Muscle layer of duodenum (tissue), 2 donors: ENCODE measurements around the gene SURF4.

ENCODE experiments used
- H3K27ac ChIP-seq: one replicate; pipeline ENCODE4 v1.7.0; 2013; ENCODE audit warnings: mild to moderate bottlenecking, low read length
- H3K27me3 ChIP-seq: one replicate; pipeline ENCODE4 v1.7.0; 2013; ENCODE audit warnings: low read depth, mild to moderate bottlenecking, control low read depth, low read length
- H3K36me3 ChIP-seq, 2 donors: one replicate each; pipeline ENCODE4 v1.7.0; 2013; ENCODE audit warnings: low read length in 2 of 2, control low read depth in 1 of 2, mild to moderate bottlenecking in 1 of 2; ENCODE audit not compliant: insufficient read depth in 2 of 2, control insufficient read depth in 1 of 2
- H3K4me1 ChIP-seq, 2 donors: one replicate each; pipeline ENCODE4 v1.7.0; 2013; ENCODE audit warnings: low read length in 2 of 2, mild to moderate bottlenecking in 2 of 2, control low read depth in 1 of 2, moderate library complexity in 1 of 2; ENCODE audit not compliant: insufficient read depth in 2 of 2, control insufficient read depth in 1 of 2
- H3K4me3 ChIP-seq, 2 donors: one replicate each; pipeline ENCODE4 v1.7.0; 2013; ENCODE audit warnings: low read length in 2 of 2, low read depth in 1 of 2, mild to moderate bottlenecking in 1 of 2
- H3K9me3 ChIP-seq, 2 donors: one replicate each; pipeline ENCODE4 v1.7.0; 2013; ENCODE audit warnings: low read length in 2 of 2, control low read depth in 1 of 2, mild to moderate bottlenecking in 1 of 2; ENCODE audit not compliant: control insufficient read depth in 1 of 2
- donor health status: healthy.

SURF4 gene

GRCh38 chr9:133359399-133360175, 16.3 kb downstream of the SURF4 start:
- no peaks in the 10 kb centered on the region for H3K9me3 ChIP-seq
- peaks cover 40 to 44% of the 10 kb centered on the region in 2 donors for H3K36me3 ChIP-seq
- no peak overlapping the region for H3K27ac ChIP-seq
- peaks cover 12 to 35% of the 10 kb centered on the region in 2 donors for H3K4me1 ChIP-seq
- H3K27me3 ChIP-seq, result no peaks in the 10 kb centered on the region
- no peak overlapping the region for H3K4me3 ChIP-seq

GRCh38 chr9:133357656-133358055, 18.2 kb downstream of the SURF4 start:
- Histone ChIP-seq H3K4me1 (peaks cover 12 to 38% of the 10 kb centered on the region in 2 donors), H3K4me3 (peak overlapping the region in 1 of 2 donors; percentile 82), H3K9me3 (no peaks in the 10 kb centered on the region), H3K27me3 (no peaks in the 10 kb centered on the region), H3K36me3 (peaks cover 29 to 40% of the 10 kb centered on the region in 2 donors), H3K27ac (no peak overlapping the region)

GRCh38 chr9:133356391-133357091, 19.3 kb downstream of the SURF4 start, which contains the start of the genes SURF1 and SURF2:
Gene SURF1 (minus strand): TSS chr9:133356487. CDS start chr9:133356453, 34 bp downstream.
Gene SURF2 (plus strand): TSS chr9:133356550. CDS start chr9:133356593, 43 bp downstream.
- peak within 1 kb of the TSS; percentile 1 for H3K27ac ChIP-seq
- peak within 1 kb of the TSS; percentile 60 to 82 for H3K4me3 ChIP-seq
- peaks cover 30 to 41% of the 10 kb centered on the region in 2 donors for H3K36me3 ChIP-seq
- H3K4me1 ChIP-seq, result peaks cover 12 to 38% of the 10 kb centered on the region in 2 donors
- no peaks in the 10 kb centered on the region for H3K9me3 ChIP-seq
- H3K27me3 ChIP-seq, result no peaks in the 10 kb centered on the region

GRCh38 chr9:133355881-133356357, 19.9 kb downstream of the SURF4 start:
- Histone ChIP-seq H3K27me3 (no peaks in the 10 kb centered on the region), H3K36me3 (peaks cover 30 to 40% of the 10 kb centered on the region in 2 donors), H3K4me3 (peak overlapping the region; percentile 60 to 82), H3K27ac (peak overlapping the region; percentile 1), H3K4me1 (peaks cover 12 to 38% of the 10 kb centered on the region in 2 donors), H3K9me3 (no peaks in the 10 kb centered on the region)

GRCh38 chr9:133354766-133355165, 21.1 kb downstream of the SURF4 start:
- Histone ChIP-seq H3K36me3 (peaks cover 32 to 48% of the 10 kb centered on the region in 2 donors), H3K4me1 (peaks cover 12 to 39% of the 10 kb centered on the region in 2 donors), H3K27me3 (no peaks in the 10 kb centered on the region), H3K27ac (no peak overlapping the region), H3K4me3 (no peak overlapping the region), H3K9me3 (no peaks in the 10 kb centered on the region)

- Histone ChIP-seq H3K4me1 (peaks cover 19 to 46% of the 10 kb centered on the region in 2 donors), H3K9me3 (no peaks in the 10 kb centered on the region), H3K36me3 (peaks cover 38 to 48% of the 10 kb centered on the region in 2 donors), H3K27ac (no peak overlapping the region), H3K4me3 (no peak overlapping the region), H3K27me3 (no peaks in the 10 kb centered on the region)
These were observed 22.3 kb downstream of the SURF4 start for GRCh38 chr9:133353548-133353947.

- H3K27ac ChIP-seq, result no peak overlapping the region
- H3K4me3 ChIP-seq, result no peak overlapping the region
- peaks cover 38 to 48% of the 10 kb centered on the region in 2 donors for H3K36me3 ChIP-seq
- H3K27me3 ChIP-seq, result no peaks in the 10 kb centered on the region
- peaks cover 18 to 43% of the 10 kb centered on the region in 2 donors for H3K4me1 ChIP-seq
- no peaks in the 10 kb centered on the region for H3K9me3 ChIP-seq
These were observed 23.1 kb downstream of the SURF4 start for GRCh38 chr9:133352635-133353340.

GRCh38 chr9:133351908-133352634, 23.8 kb downstream of the SURF4 start:
- H3K9me3 ChIP-seq, result no peaks in the 10 kb centered on the region
- H3K27me3 ChIP-seq, result no peaks in the 10 kb centered on the region
- H3K36me3 ChIP-seq, result peaks cover 38 to 48% of the 10 kb centered on the region in 2 donors
- H3K27ac ChIP-seq, result no peak overlapping the region
- H3K4me3 ChIP-seq, result no peak overlapping the region
- H3K4me1 ChIP-seq, result peaks cover 11 to 36% of the 10 kb centered on the region in 2 donors

GRCh38 chr9:133351526-133351907, 24.3 kb downstream of the SURF4 start:
- Histone ChIP-seq H3K9me3 (no peaks in the 10 kb centered on the region), H3K27me3 (no peaks in the 10 kb centered on the region), H3K4me1 (peaks cover 14 to 35% of the 10 kb centered on the region in 2 donors), H3K27ac (no peak overlapping the region), H3K4me3 (no peak overlapping the region), H3K36me3 (peaks cover 38 to 48% of the 10 kb centered on the region in 2 donors)

GRCh38 chr9:133349965-133350616, 25.8 kb downstream of the SURF4 start:
- Histone ChIP-seq H3K27me3 (no peaks in the 10 kb centered on the region), H3K4me3 (no peak overlapping the region), H3K9me3 (no peaks in the 10 kb centered on the region), H3K36me3 (peaks cover 43 to 52% of the 10 kb centered on the region in 2 donors), H3K4me1 (peaks cover 13 to 33% of the 10 kb centered on the region in 2 donors), H3K27ac (no peak overlapping the region)
